Right ventricle myocardium inferior (tissue), 1 donor: ENCODE measurements around the gene IGFBP1. TPM values are rescaled to one million over a fixed set of nuclear protein-coding genes. Genes with fewer than 3 reads are reported as not detected.

Source experiments
- ATAC-seq: fragments of 200-7000 bp; cut with Tn5 transposase; one replicate; pipeline ENCODE4 v1.9.1; 2020; ENCODE audit warnings: mild to moderate bottlenecking, moderate library complexity
- DNase-seq: peaks from one replicate; pipeline ENCODE4 v3.0.0; 2021; ENCODE audit errors: missing footprints
- intact Hi-C: fragments of 100-400 bp; cut with DNase I; formaldehyde crosslinking; loops from one replicate; pipeline ENCODE4 v1.11.0; 2022
- total RNA-seq: library from RNA; stranded (reverse); fragmentation: NEBNext Ultra II Directional; extraction: Animal tissue kit (Norgen Biotek cat#: 25700); gene quantifications from one replicate; pipeline ENCODE4 v1.2.1, GENCODE V29; 2021
- donor health status: DM: no; HTN: yes; CAD: no; lungs with severe emphysema.

The IGFBP1 gene
- total RNA-seq, 1 donor from 2014 or later: not detected

DNA sequence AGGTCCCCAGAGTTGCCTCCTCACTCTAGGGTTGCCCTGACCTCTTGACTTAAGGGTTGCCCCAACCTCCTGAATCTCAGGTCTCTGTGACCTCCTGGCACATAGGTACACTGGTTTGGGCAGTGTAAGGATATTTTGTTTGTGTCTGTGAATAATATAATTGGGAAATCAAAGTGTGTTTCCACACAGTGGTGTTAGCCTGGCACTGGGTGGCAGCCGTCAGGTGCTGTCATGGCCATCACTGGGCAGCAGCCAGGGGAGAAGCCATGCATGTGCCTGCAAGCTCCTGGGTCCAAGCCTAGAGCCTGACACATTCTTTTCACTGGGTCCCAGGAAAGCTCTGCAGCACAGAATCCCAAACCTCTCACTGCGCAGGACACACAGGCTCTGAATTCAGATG, 11.8 kb upstream of the IGFBP1 start:
- ATAC-seq (no peak), DNase-seq (no peak)
- intact Hi-C loops: no loop called here

GRCh38 chr7:45878457-45879144, 9.7 kb upstream of the IGFBP1 start:
- DNase-seq (no peak), ATAC-seq (no peak)
- intact Hi-C loops: no loop called here

DNA sequence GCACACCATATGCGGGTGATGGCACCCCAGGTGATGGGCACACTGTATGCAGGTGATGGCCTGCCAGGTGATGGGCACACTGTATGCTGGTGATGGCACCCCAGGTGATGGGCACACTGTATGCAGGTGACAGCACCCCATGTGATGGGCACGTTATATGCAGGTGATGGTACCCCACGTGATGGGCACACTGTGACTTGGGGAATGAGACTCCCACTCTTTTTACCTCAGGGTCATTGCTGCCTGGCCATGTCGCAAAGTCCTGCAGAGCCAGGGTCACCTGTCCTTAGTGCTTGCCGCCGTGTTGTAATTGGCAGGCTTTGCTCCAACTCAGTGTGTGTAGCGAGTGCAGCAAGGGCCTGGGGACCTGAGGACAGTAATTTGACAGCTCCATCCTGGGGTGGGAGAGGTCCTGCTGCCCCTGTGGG, 7.8 kb upstream of the IGFBP1 start:
- DNase-seq (peak; percentile 68), ATAC-seq (no peak)
- intact Hi-C loops: no loop called here

DNA sequence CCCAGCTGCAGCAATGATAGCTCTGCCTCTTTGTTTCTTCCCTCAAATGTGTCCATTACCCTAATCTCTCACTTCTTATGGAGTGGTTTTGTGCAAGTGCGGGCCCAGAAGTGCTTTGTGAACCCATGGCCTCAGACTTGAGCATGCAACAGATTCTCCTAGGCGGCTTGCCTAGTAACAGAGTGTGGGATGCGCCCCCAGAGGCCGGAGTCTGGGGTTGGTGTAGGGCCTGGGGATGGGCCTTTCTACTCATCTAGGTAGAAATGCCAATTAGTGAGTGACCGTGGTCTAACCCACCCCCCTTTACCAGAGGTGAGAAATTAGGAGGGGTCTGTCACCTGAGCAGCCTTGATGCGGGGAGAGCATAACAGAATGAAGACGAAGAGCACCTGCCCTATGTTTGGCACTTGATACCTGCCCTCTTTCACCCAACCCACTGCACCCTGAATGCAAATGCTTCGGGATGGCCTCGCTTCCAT, 7.0 kb upstream of the IGFBP1 start:
- ATAC-seq (no peak), DNase-seq (no peak)
- intact Hi-C loops: no loop called here

DNA sequence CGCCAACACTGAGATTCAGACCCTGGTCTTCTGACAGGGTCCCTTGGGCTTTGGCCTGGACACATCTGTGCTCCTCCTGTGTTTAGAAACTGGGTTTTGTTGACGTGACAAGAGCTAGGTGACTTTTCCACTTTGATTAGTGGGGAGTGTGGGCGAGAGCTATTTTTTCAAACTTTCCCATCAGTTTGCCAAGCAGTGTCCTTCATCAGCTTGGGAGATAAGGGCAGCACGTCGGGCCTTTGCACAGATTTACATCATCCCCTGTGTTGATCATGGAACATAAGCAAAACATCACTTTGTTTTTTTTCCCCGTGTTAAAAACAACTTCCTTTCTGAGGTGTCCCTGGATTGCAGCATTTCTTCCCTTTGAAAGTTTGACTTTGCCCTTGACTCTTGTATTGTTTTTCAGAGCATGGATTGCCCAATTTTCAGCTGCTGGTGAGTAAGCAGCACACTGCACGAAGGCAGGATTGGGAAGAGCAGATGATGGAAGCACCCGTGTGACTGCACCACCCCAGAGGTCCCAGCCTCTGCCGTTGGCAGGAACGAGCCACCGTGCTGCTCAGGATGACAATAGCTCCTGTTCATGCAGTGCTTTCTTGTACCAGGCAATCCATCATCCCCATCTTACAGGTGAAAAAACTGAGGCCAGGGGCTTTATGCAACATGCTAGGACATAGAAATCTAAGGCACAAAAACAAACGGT, 6.4 kb upstream of the IGFBP1 start:
- intact Hi-C loops: no loop called here
- ATAC-seq: no peak

DNA sequence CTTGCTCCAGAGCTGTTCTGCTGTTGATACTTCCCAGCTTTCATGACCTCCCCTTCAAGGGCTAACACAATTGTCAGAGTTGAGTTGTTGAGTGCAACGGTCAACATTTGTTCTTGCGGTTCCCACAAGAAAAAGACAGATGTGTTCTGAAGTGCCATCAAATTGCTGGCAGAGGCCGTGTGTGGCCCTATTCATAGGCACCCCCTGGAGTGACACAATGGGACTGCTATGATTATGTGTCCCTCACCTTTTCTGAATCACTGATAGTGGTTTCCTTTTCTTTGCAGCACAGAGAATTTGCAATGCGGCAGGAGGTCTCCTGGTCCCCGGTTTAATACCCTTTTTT, 5.8 kb upstream of the IGFBP1 start:
- intact Hi-C loops: no loop called here
- ATAC-seq: no peak
- DNase-seq: no peak

More for the DNA sequence above, 6.4 kb upstream of the IGFBP1 start:
- no peak for DNase-seq

GRCh38 chr7:45884136-45884535, 4.2 kb upstream of the IGFBP1 start:
- no peak for DNase-seq
- ATAC-seq: no peak
- intact Hi-C loops: no loop called here

DNA sequence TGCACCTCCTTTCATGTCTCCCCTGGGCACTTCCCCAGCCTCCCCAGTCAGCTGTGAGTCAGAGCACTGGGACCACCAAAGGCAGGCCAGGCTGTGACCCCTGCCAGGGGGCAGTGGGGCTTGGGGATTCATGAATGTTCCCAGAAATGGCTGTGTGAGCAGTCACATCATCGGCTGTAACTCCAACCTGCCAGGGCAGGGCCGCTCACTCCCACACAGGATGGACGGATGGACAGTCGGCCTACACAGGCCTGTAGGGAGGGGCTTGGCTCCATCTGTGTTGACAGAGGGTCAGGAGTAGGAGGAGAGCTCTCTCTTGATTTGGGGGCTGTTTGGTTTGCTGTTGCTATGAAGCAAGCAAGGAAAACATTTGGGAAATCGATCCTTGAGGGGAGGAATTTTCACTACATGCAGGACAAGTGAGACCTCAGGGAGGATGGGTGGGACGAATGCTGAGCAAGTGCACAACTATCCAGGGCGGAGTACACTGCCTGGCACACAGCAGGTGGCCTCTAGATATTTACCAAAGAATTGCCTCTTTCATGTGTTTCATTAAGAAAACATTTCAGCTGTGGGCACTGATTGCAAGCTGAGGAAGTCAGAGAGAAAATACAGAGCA, 2.9 kb upstream of the IGFBP1 start:
- ATAC-seq (no peak), DNase-seq (no peak)
- intact Hi-C loops: no loop called here

DNA sequence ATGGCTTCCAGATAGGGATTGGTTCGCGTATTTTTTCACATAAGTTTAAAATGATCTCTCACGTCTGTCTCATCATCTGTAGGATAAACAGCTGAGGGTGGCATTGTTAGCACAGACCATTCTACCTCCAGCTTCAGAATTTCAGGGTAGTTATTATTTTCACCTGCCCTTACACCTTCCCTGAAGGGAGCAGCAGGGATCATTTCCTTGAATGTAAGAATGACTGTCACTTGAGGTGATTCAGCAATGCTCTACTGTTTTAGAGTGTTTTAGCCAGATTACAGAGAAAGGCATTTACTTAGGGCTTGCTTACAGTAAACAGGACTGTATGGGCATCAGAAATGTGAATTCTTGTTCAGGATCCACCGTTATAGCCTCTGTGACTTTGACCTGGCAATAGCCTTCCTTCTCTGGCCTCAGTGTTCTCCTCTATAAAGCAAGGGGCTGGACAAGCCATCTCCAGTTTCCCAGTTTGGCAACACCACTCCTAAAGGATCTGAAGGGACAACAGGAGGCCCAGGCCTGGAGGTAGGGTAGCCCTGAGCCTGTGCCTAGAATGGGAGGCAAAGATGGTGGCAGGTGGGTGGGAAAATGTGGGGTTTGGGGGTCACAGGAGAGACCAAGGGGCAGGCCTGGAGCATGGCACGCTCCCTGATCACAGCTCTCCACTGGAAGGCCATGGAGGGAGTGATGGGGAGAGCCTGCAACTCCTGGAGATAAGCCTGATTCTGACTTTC, 1.2 kb upstream of the IGFBP1 start:
- ATAC-seq: no peak
- DNase-seq: no peak
- intact Hi-C loops: no loop called here

DNA sequence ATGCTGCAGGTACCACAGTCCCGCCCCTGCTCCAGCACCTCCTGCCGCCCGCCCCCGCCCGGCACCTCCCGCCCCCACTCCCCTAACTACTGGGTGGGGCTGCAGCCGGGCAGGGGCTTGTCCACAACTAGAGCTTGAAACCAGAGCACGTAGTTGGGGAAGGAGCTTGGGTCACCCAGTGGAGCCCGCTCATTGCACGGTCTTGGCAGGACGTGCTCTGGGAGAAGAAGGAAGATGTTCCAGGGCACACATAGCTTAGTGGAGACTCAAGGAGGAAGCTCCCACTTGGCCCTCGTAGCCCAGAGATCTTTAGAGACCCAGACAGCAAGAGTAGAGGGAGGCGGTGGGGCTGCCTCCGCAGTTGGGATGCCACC, 692 bp downstream of the IGFBP1 start:
- ATAC-seq (no peak), DNase-seq (no peak)

GRCh38 chr7:45889367-45890067, 1.2 kb downstream of the IGFBP1 start:
- no peak for ATAC-seq
- intact Hi-C loops: no loop called here

More for the DNA sequence above, 692 bp downstream of the IGFBP1 start:
- intact Hi-C loops: no loop called here

DNA sequence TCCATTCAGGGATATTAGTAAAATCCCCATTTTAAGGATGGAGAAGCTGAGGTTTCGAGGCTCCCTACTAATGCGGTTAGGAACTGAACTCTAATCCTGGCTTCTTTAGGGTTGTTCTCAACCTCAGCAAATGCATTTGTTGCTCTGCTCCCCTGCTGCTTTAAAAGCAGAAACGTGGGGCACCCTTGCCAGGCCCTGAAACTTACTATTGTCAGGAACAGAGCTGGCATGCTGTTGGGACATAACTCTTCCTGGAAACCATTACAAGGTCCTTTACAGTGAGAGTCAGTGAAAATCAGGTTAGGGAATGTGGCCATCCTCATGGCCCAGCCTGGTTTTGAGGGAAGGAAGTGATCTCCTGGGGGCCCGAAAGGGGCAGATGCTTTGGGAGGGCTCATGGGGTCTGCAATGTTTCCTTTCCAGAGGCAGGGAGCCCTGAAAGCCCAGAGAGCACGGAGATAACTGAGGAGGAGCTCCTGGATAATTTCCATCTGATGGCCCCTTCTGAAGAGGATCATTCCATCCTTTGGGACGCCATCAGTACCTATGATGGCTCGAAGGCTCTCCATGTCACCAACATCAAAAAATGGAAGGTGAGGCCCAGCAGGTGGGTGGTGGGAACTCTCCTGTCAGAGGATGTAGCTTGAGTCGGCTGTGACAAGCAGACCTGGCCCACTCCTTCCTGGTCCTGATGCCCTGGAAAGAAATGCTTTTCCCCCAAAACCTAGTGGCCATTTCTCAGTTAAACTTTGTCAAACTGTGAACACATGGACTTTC, 2.0 kb downstream of the IGFBP1 start:
- intact Hi-C loops: no loop called here
- DNase-seq: no peak
- ATAC-seq: no peak

More at GRCh38 chr7:45889367-45890067, 1.2 kb downstream of the IGFBP1 start:
- DNase-seq: no peak

GRCh38 chr7:45890902-45891461, 2.7 kb downstream of the IGFBP1 start:
- intact Hi-C loops: no loop called here
- DNase-seq: no peak
- ATAC-seq: no peak

- intact Hi-C loops: no loop called here
- DNase-seq (no peak), ATAC-seq (no peak)
Observed at GRCh38 chr7:45891462-45892402, 3.4 kb downstream of the IGFBP1 start.

DNA sequence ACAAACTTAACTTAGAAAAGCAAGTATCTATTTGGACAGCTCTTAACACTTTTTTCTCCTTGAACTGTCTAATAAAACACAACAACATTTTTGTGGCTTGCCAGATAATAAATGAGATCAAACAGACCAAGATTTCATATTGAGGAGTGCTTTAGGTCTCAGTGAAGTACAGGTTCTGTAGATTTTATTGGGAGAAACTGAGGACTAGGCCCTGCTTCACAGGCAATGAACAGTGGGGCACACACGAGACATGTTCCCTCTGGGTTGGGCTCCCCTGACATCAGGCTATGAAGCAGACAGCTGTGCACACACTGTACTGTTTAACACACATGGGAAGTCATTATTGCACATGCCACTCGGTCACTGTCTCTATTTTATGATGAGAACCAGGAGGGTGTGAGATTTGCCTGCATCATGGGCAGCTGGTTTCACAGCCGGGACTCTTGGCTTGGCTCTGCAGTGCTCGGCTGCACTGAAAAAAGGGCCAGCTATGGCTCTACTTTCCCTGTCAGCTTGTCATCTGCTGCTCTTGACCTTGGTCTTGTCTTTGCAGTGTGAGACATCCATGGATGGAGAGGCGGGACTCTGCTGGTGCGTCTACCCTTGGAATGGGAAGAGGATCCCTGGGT, 4.2 kb downstream of the IGFBP1 start:
- no peak for ATAC-seq
- DNase-seq: no peak
- intact Hi-C loops: no loop called here

- intact Hi-C loops: no loop called here
- ATAC-seq: no peak
Observed at GRCh38 chr7:45893374-45893995, 5.2 kb downstream of the IGFBP1 start.

More at GRCh38 chr7:45893374-45893995, 5.2 kb downstream of the IGFBP1 start:
- no peak for DNase-seq
